Measurements from ENCODE around the gene TRNT1. TPM values are rescaled to one million over a fixed set of nuclear protein-coding genes. Genes with fewer than 3 reads are reported as not detected.
A peak's percentile ranks its signal among the peaks of the same experiment; 100 is the strongest.

TRNT1 gene
- total RNA-seq, 1 experiment from 2014 or later: 22.8 TPM

DNA sequence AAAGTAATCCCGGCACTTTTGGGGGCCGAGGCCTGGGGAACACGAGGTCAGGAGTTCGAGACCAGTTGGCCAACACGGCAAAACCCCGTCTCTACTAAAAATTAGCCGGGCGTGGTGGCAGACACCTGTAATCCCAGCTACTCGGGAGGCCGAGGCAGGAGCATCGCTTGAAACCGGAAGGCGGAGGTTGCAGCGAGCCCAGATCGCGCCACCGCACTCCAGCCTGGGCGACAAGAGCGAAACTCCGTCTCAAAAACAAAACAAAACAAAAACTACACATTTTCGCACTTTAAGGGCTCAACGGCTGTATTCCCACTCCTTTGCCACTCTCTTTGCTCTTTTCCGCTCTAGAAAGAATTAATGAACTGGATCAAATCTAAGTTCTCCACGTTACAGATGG is 763 bp upstream of the TRNT1 start:
- Histone ChIP-seq H3K9me3 (ENCODE audit: control insufficient read depth, insufficient read depth, low read depth, low read length) (no peaks in the 10 kb centered on the region), H3K4me1 (ENCODE audit: control insufficient read depth, insufficient read depth, low read length) (no peaks in the 10 kb centered on the region), H3K36me3 (ENCODE audit: control insufficient read depth, insufficient read depth, low read length) (peaks cover 13% of the 10 kb centered on the region), H3K4me3 (ENCODE audit: low read depth in 2 of 2, low read length in 2 of 2) (peak overlapping the region; percentile 85 to 90), H3K27me3 (ENCODE audit: control insufficient read depth, insufficient read depth, low read length) (no peaks in the 10 kb centered on the region), H3K27ac (ENCODE audit: low read length) (peak overlapping the region; percentile 91)
- CTCF ChIA-PET: no interaction called here
- ATAC-seq (peak; percentile 8; the same call in 1 of the 2 replicates), DNase-seq (ENCODE audit: low read depth, low spot score) (no peak)
- TF ChIP-seq POLR2AphosphoS5 (IDR thresholded peaks at IDR 0.05; ENCODE audit: low read depth, low read length) (no peak), SIN3A (IDR thresholded peaks at IDR 0.05; ENCODE audit: borderline replicate concordance, insufficient read depth, low read depth, low read length) (no peak), TCF7L2 (IDR thresholded peaks at IDR 0.05; ENCODE audit: low read depth, low read length) (no peak)
- TF ChIP-seq, protein P1, sequence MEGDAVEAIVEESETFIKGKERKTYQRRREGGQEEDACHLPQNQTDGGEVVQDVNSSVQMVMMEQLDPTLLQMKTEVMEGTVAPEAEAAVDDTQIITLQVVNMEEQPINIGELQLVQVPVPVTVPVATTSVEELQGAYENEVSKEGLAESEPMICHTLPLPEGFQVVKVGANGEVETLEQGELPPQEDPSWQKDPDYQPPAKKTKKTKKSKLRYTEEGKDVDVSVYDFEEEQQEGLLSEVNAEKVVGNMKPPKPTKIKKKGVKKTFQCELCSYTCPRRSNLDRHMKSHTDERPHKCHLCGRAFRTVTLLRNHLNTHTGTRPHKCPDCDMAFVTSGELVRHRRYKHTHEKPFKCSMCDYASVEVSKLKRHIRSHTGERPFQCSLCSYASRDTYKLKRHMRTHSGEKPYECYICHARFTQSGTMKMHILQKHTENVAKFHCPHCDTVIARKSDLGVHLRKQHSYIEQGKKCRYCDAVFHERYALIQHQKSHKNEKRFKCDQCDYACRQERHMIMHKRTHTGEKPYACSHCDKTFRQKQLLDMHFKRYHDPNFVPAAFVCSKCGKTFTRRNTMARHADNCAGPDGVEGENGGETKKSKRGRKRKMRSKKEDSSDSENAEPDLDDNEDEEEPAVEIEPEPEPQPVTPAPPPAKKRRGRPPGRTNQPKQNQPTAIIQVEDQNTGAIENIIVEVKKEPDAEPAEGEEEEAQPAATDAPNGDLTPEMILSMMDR (IDR thresholded peaks at IDR 0.05): no peak
- TF ChIP-seq, protein P2, sequence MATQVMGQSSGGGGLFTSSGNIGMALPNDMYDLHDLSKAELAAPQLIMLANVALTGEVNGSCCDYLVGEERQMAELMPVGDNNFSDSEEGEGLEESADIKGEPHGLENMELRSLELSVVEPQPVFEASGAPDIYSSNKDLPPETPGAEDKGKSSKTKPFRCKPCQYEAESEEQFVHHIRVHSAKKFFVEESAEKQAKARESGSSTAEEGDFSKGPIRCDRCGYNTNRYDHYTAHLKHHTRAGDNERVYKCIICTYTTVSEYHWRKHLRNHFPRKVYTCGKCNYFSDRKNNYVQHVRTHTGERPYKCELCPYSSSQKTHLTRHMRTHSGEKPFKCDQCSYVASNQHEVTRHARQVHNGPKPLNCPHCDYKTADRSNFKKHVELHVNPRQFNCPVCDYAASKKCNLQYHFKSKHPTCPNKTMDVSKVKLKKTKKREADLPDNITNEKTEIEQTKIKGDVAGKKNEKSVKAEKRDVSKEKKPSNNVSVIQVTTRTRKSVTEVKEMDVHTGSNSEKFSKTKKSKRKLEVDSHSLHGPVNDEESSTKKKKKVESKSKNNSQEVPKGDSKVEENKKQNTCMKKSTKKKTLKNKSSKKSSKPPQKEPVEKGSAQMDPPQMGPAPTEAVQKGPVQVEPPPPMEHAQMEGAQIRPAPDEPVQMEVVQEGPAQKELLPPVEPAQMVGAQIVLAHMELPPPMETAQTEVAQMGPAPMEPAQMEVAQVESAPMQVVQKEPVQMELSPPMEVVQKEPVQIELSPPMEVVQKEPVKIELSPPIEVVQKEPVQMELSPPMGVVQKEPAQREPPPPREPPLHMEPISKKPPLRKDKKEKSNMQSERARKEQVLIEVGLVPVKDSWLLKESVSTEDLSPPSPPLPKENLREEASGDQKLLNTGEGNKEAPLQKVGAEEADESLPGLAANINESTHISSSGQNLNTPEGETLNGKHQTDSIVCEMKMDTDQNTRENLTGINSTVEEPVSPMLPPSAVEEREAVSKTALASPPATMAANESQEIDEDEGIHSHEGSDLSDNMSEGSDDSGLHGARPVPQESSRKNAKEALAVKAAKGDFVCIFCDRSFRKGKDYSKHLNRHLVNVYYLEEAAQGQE (IDR thresholded peaks at IDR 0.05; ENCODE audit: insufficient read depth in 1 of 2, low read depth in 2 of 2, low read length in 1 of 2): no peak
- POLR2A ChIA-PET: no interaction called here
- intact Hi-C loops (cut with micrococcal nuclease; ENCODE audit: unreplicated experiment) (no loop called here), in situ Hi-C loops (cut with HindIII; ENCODE audit: low pct_unique_long_range_greater_than_20kb, low sequenced_read_pairs) (no loop called here)
- BruUV-seq (replicated peaks): TSS peak; percentile 96

DNA sequence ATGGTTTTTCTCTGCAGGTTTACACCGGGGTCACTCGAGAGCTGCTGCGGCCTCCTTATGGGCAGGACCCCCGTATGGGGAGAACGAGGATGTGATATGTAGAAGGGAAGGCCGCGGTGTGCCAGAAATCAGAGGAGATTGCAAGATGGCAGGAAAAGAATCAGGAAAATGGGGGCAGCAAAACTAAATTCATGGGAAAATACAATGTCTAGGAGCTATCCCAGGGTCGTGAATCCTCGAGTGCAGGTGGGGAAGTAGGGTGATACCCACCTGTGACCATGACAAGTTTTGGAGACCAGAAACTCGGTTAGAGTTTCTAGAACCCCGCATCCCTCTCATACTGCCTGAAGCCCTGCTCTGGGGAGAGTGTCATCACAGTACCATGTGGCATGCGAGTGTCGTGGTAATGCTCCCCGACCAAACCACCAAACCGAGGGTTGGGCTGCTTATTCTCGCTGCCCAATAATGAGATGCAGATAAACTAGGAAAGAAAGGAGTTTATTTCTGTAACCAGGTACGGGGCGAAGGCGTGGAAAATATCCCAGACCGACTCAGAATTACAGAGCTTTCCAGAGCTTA is 781 bp downstream of the TRNT1 start:
- no peaks in the 10 kb centered on the region for H3K4me1 ChIP-seq (ENCODE audit: control insufficient read depth, insufficient read depth, low read length)
- TF ChIP-seq TCF7L2 (IDR thresholded peaks at IDR 0.05; ENCODE audit: low read depth, low read length): no peak
- TF ChIP-seq, protein P1 (IDR thresholded peaks at IDR 0.05): no peak
- TF ChIP-seq, protein P2 (IDR thresholded peaks at IDR 0.05; ENCODE audit: insufficient read depth in 1 of 2, low read depth in 2 of 2, low read length in 1 of 2): no peak
- no peak for TF ChIP-seq SIN3A (IDR thresholded peaks at IDR 0.05; ENCODE audit: borderline replicate concordance, insufficient read depth, low read depth, low read length)
- TF ChIP-seq POLR2AphosphoS5 (IDR thresholded peaks at IDR 0.05; ENCODE audit: low read depth, low read length): no peak
- H3K36me3 ChIP-seq (ENCODE audit: control insufficient read depth, insufficient read depth, low read length): peaks cover 14% of the 10 kb centered on the region
- BruUV-seq (replicated peaks): TSS peak; percentile 83
- intact Hi-C loops (cut with micrococcal nuclease; ENCODE audit: unreplicated experiment): no loop called here
- POLR2A ChIA-PET: no interaction called here
- CTCF ChIA-PET: no interaction called here
- in situ Hi-C loops (cut with HindIII; ENCODE audit: low pct_unique_long_range_greater_than_20kb, low sequenced_read_pairs): no loop called here
- no peaks in the 10 kb centered on the region for H3K9me3 ChIP-seq (ENCODE audit: control insufficient read depth, insufficient read depth, low read depth, low read length)
- ATAC-seq (no peak), DNase-seq (ENCODE audit: low read depth, low spot score) (no peak)
- H3K27ac ChIP-seq (ENCODE audit: low read length): peak overlapping the region; percentile 93
- H3K27me3 ChIP-seq (ENCODE audit: control insufficient read depth, insufficient read depth, low read length): no peaks in the 10 kb centered on the region
- H3K4me3 ChIP-seq (ENCODE audit: low read depth in 2 of 2, low read length in 2 of 2): peak overlapping the region; percentile 85 to 90

Measured in Panc1 (cell line).